HepG2 (cell line): ENCODE measurements around the gene PSME3IP1. TPM values are rescaled to one million over a fixed set of nuclear protein-coding genes. Genes with fewer than 3 reads are reported as not detected.
A peak's percentile ranks its signal among the peaks of the same experiment; 100 is the strongest.

Source experiments
- CEBPB ChIP-seq: IDR thresholded peaks from 2 replicates; pipeline ENCODE4 v1.6.1; 2011; ENCODE audit warnings: low read depth, low read length, improper control_type of control experiment, borderline replicate concordance
- CENPT ChIP-seq: sonication (generic); formaldehyde crosslinking; IDR thresholded peaks from 2 replicates; pipeline ENCODE4 v1.8.0; 2022; ENCODE audit warnings: low read depth, mild to moderate bottlenecking, moderate library complexity, missing genetic modification reagents
- ERF ChIP-seq: IDR thresholded peaks from 2 replicates; pipeline ENCODE4 v1.6.1; 2018; ENCODE audit warnings: missing biosample characterization, missing genetic modification reagents
- FOXA1 ChIP-seq, 2 experiments: fragments of 450-650 bp in 1 of 2; sonication (generic) in 1 of 2; formaldehyde crosslinking in 1 of 2; IDR thresholded peaks; 2 replicates each; pipeline versions ENCODE4 v1.4.0 to v1.6.1; 2016 to 2020; ENCODE audit warnings: missing genetic modification reagents in 1 of 2
- GFI1 ChIP-seq: sonication (generic); formaldehyde crosslinking; IDR thresholded peaks from 2 replicates; pipeline ENCODE4 v1.5.0; 2020; ENCODE audit warnings: missing genetic modification reagents, mild to moderate bottlenecking, borderline replicate concordance
- KAT7 ChIP-seq: IDR thresholded peaks from 2 replicates; pipeline ENCODE4 v1.6.1; 2018; ENCODE audit warnings: borderline replicate concordance, missing compliant biosample characterization
- MEF2D ChIP-seq: sonication (generic); formaldehyde crosslinking; IDR thresholded peaks from 2 replicates; pipeline ENCODE4 v1.5.1; 2020; ENCODE audit warnings: mild to moderate bottlenecking, missing genetic modification reagents
- MIER2 ChIP-seq: IDR thresholded peaks from 2 replicates; pipeline ENCODE4 v1.6.1; 2016; ENCODE audit warnings: missing biosample characterization, missing genetic modification reagents
- NR2F6 ChIP-seq, 2 experiments: IDR thresholded peaks; 2 replicates each; pipeline ENCODE4 v1.6.1; 2016; ENCODE audit warnings: antibody characterized with exemption in 1 of 2, mild to moderate bottlenecking in 1 of 2
- RBM39 ChIP-seq: fragments of 200-400 bp; formaldehyde crosslinking; IDR thresholded peaks from one replicate; pipeline ENCODE4 v1.6.1; 2018; ENCODE audit warnings: antibody characterized with exemption, mild to moderate bottlenecking, low read depth, low read length; ENCODE audit not compliant: poor library complexity, severe bottlenecking
- RELA ChIP-seq: sonication (generic); formaldehyde crosslinking; IDR thresholded peaks from 2 replicates; pipeline ENCODE4 v1.4.0; 2020; ENCODE audit warnings: missing genetic modification reagents
- RFX3 ChIP-seq: IDR thresholded peaks from 2 replicates; pipeline ENCODE4 v1.6.1; 2016; ENCODE audit warnings: missing biosample characterization, missing genetic modification reagents
- THAP11 ChIP-seq: IDR thresholded peaks from 2 replicates; pipeline ENCODE4 v1.6.1; 2016; ENCODE audit warnings: missing biosample characterization, missing genetic modification reagents
- ZNF263 ChIP-seq: sonication (generic); formaldehyde crosslinking; IDR thresholded peaks from 2 replicates; pipeline ENCODE4 v1.4.0; 2020; ENCODE audit warnings: missing genetic modification reagents
- ZNF3 ChIP-seq: IDR thresholded peaks from 2 replicates; pipeline ENCODE4 v1.7.0; 2017; ENCODE audit warnings: inconsistent platforms
- ZNF552 ChIP-seq: sonication (generic); formaldehyde crosslinking; IDR thresholded peaks from 2 replicates; pipeline ENCODE4 v1.9.0; 2022; ENCODE audit warnings: missing genetic modification reagents, mild to moderate bottlenecking, borderline replicate concordance
- ZNF569 ChIP-seq: sonication (generic); formaldehyde crosslinking; IDR thresholded peaks from 2 replicates; pipeline ENCODE4 v1.5.0; 2020; ENCODE audit warnings: mild to moderate bottlenecking, missing genetic modification reagents, moderate library complexity, borderline replicate concordance
- ZNF747 ChIP-seq: sonication (generic); formaldehyde crosslinking; IDR thresholded peaks from 2 replicates; pipeline ENCODE4 v1.8.1; 2023; ENCODE audit warnings: missing genetic modification reagents, mild to moderate bottlenecking, borderline replicate concordance
- ZNF816 ChIP-seq: sonication (generic); formaldehyde crosslinking; IDR thresholded peaks from 2 replicates; pipeline ENCODE4 v1.8.0; 2022; ENCODE audit warnings: missing genetic modification reagents, mild to moderate bottlenecking, borderline replicate concordance
- ZSCAN22 ChIP-seq: sonication (generic); formaldehyde crosslinking; IDR thresholded peaks from 2 replicates; pipeline ENCODE4 v1.4.0; 2020; ENCODE audit warnings: mild to moderate bottlenecking, missing genetic modification reagents
- polyA plus RNA-seq, 8 experiments: library from polyadenylated mRNA; depleted of rRNA in 3 of 8; stranded (reverse) in 7 of 8; unstranded in 1 of 8; fragments of >200 nt; fragmentation: Illumina TruSeq in 4 of 8; extraction: Trizol in 4 of 8; gene quantifications; 2 replicates each; pipeline versions ENCODE4 v1.2.1 to v1.2.3, GENCODE V29; 2011 to 2016; ENCODE audit warnings: low read depth in 4 of 8, missing spikeins in 1 of 8, mixed read lengths in 1 of 8; ENCODE audit not compliant: insufficient read depth in 1 of 8
- total RNA-seq, 5 experiments: library from RNA; depleted of rRNA; stranded (reverse); fragments of >200 nt; fragmentation: Illumina TruSeq; extraction: Trizol; gene quantifications; 2 replicates each; pipeline ENCODE4 v1.2.3, GENCODE V29; 2016; ENCODE audit warnings: low read depth in 1 of 5
- TF ChIP-seq, protein P1 (sequence below): sonication (generic); formaldehyde crosslinking; IDR thresholded peaks from 2 replicates; pipeline ENCODE4 v1.4.0; 2020; ENCODE audit warnings: low read depth, missing genetic modification reagents
- TF ChIP-seq, protein P2 (sequence below): sonication (generic); formaldehyde crosslinking; IDR thresholded peaks from 2 replicates; pipeline ENCODE4 v1.9.0; 2021; ENCODE audit warnings: mild to moderate bottlenecking, missing genetic modification reagents

Gene PSME3IP1
- total and polyA plus RNA-seq, 2 of the 13 experiments (the other 11 are each of a cell fraction or from before 2014, with no cell fraction given) = 90.8 to 99.8 TPM

DNA sequence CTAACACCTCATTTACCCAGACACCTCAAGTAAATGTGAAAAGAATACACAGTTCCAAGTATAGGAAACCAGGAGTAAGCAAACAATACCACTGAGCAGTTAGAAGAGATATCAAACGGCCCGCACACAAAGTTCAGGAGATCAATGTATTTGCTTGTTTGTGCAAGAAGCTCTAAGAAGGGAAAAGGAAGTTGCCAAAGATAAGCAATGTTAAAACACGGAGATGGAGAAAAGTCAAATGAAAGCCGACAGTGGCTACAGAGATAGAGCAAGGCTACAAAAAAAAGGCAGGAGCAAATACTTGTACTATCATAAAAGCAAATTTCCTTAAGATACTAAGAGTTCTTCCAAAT is 29.5 kb downstream of the PSME3IP1 start (continued):
- TF ChIP-seq, protein P1, sequence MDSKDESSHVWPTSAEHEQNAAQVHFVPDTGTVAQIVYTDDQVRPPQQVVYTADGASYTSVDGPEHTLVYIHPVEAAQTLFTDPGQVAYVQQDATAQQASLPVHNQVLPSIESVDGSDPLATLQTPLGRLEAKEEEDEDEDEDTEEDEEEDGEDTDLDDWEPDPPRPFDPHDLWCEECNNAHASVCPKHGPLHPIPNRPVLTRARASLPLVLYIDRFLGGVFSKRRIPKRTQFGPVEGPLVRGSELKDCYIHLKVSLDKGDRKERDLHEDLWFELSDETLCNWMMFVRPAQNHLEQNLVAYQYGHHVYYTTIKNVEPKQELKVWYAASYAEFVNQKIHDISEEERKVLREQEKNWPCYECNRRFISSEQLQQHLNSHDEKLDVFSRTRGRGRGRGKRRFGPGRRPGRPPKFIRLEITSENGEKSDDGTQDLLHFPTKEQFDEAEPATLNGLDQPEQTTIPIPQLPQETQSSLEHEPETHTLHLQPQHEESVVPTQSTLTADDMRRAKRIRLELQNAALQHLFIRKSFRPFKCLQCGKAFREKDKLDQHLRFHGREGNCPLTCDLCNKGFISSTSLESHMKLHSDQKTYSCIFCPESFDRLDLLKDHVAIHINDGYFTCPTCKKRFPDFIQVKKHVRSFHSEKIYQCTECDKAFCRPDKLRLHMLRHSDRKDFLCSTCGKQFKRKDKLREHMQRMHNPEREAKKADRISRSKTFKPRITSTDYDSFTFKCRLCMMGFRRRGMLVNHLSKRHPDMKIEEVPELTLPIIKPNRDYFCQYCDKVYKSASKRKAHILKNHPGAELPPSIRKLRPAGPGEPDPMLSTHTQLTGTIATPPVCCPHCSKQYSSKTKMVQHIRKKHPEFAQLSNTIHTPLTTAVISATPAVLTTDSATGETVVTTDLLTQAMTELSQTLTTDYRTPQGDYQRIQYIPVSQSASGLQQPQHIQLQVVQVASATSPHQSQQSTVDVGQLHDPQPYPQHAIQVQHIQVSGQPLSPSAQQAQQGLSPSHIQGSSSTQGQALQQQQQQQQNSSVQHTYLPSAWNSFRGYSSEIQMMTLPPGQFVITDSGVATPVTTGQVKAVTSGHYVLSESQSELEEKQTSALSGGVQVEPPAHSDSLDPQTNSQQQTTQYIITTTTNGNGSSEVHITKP (CRISPR knock-in tag) = no peak
- TF ChIP-seq CEBPB = peak; percentile 32; the same call in 1 of the 2 replicates
- TF ChIP-seq GFI1 (CRISPR knock-in tag) = peak; percentile 50; the same call in 1 of the 2 replicates
- TF ChIP-seq ZNF3 = no peak
- no peak for TF ChIP-seq RFX3 (CRISPR knock-in tag)
- TF ChIP-seq CENPT (CRISPR knock-in tag) = no peak
- no peak for TF ChIP-seq FOXA1 (IDR thresholded peaks at IDR 0.05)
- peak; percentile 74 for TF ChIP-seq FOXA1 (CRISPR knock-in tag; IDR thresholded peaks at IDR 0.05)
- no peak for TF ChIP-seq RELA (CRISPR knock-in tag)
- TF ChIP-seq ZNF747 (CRISPR knock-in tag) = no peak
- TF ChIP-seq ERF = peak; percentile 51; the same call in 1 of the 2 replicates
- no peak for TF ChIP-seq RBM39
- TF ChIP-seq ZNF552 (CRISPR knock-in tag) = no peak
- TF ChIP-seq ZNF816 (CRISPR knock-in tag) = no peak
- no peak for TF ChIP-seq MIER2
- no peak for TF ChIP-seq ZNF263 (CRISPR knock-in tag)
- TF ChIP-seq MEF2D = peak; percentile 72; the same call in 1 of the 2 replicates
- peak; percentile 83 for TF ChIP-seq NR2F6 (IDR thresholded peaks at IDR 0.05)
- peak; percentile 66; the same call in 1 of the 2 replicates for TF ChIP-seq NR2F6 (CRISPR knock-in tag; IDR thresholded peaks at IDR 0.05)
- TF ChIP-seq, protein P2, sequence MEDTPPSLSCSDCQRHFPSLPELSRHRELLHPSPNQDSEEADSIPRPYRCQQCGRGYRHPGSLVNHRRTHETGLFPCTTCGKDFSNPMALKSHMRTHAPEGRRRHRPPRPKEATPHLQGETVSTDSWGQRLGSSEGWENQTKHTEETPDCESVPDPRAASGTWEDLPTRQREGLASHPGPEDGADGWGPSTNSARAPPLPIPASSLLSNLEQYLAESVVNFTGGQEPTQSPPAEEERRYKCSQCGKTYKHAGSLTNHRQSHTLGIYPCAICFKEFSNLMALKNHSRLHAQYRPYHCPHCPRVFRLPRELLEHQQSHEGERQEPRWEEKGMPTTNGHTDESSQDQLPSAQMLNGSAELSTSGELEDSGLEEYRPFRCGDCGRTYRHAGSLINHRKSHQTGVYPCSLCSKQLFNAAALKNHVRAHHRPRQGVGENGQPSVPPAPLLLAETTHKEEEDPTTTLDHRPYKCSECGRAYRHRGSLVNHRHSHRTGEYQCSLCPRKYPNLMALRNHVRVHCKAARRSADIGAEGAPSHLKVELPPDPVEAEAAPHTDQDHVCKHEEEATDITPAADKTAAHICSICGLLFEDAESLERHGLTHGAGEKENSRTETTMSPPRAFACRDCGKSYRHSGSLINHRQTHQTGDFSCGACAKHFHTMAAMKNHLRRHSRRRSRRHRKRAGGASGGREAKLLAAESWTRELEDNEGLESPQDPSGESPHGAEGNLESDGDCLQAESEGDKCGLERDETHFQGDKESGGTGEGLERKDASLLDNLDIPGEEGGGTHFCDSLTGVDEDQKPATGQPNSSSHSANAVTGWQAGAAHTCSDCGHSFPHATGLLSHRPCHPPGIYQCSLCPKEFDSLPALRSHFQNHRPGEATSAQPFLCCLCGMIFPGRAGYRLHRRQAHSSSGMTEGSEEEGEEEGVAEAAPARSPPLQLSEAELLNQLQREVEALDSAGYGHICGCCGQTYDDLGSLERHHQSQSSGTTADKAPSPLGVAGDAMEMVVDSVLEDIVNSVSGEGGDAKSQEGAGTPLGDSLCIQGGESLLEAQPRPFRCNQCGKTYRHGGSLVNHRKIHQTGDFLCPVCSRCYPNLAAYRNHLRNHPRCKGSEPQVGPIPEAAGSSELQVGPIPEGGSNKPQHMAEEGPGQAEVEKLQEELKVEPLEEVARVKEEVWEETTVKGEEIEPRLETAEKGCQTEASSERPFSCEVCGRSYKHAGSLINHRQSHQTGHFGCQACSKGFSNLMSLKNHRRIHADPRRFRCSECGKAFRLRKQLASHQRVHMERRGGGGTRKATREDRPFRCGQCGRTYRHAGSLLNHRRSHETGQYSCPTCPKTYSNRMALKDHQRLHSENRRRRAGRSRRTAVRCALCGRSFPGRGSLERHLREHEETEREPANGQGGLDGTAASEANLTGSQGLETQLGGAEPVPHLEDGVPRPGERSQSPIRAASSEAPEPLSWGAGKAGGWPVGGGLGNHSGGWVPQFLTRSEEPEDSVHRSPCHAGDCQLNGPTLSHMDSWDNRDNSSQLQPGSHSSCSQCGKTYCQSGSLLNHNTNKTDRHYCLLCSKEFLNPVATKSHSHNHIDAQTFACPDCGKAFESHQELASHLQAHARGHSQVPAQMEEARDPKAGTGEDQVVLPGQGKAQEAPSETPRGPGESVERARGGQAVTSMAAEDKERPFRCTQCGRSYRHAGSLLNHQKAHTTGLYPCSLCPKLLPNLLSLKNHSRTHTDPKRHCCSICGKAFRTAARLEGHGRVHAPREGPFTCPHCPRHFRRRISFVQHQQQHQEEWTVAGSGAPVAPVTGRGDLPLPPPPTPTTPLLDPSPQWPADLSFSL (CRISPR knock-in tag) = no peak
- TF ChIP-seq THAP11 (CRISPR knock-in tag) = peak; percentile 47
- TF ChIP-seq ZNF569 (CRISPR knock-in tag) = no peak
- no peak; the same call in 1 of the 2 replicates for TF ChIP-seq KAT7
- TF ChIP-seq ZSCAN22 (CRISPR knock-in tag) = no peak
